ENCODE results near the gene GRIP1. TPM values are rescaled to one million over a fixed set of nuclear protein-coding genes. Genes with fewer than 3 reads are reported as not detected.

GRIP1 gene
- total RNA-seq, 6 donors from 2014 or later = 0.33 to 5.2 (median 1.7) TPM

DNA sequence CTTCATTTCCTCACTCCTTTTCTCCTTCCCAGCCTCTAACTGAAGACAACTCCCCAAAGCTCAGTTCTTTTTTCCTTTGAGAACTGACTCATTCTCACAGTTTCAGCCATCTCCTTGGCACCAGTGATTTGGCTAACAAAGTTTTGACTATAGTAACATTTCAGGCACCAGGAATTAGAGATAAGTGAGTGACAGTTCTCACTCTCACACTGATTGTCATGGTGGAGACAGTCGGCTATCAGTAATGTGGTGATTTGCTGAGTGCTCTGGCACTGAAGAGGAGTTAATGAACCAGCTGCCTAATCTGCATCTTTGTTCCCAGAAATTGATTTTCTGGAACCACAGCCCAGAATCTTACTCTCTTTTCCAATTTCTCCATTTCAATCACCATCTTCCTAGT, 347.1 kb downstream of the GRIP1 start:
- no peak overlapping the region for H3K4me3 ChIP-seq
- WGBS, 2 donors = 95 to 100% methylated on average over 1 of the region's 1 CpG
- peaks cover 0 to 17% (median 0%) of the 10 kb centered on the region in 4 donors for H3K36me3 ChIP-seq

DNA sequence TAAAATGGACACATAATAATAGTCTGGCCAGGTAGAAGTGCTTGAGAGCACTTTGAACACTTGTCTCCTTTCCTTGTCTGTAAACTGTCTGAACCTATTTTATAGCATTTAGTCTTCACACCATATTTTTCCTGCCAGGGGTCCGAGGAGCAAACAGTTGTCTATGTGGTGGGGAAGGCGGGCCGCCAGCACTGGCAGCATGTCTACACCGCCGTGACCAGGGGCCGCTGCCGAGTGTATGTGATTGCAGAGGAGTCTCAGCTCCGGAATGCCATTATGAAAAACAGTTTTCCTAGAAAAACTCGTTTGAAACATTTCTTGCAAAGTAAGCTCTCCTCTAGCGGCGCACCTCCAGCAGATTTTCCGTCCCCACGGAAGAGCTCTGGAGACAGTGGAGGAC, 347.9 kb downstream of the GRIP1 start:
- DNase-seq = peak in 1 of 2 donors; percentile 56
- no peak for ATAC-seq (ENCODE audit: low FRiP score in 2 of 2)
- 91 to 92% methylated on average over 13 of the region's 13 CpGs for WGBS, 2 donors
- Histone ChIP-seq H3K36me3 (peaks cover 0 to 24% (median 1%) of the 10 kb centered on the region in 4 donors), H3K27me3 (no peaks in the 10 kb centered on the region), H3K9me3 (no peaks in the 10 kb centered on the region), H3K4me1 (no peaks in the 10 kb centered on the region), H3K27ac (no peak overlapping the region), H3K4me3 (no peak overlapping the region)
- TF ChIP-seq POLR2A (IDR thresholded peaks at IDR 0.05) (no peak), POLR2AphosphoS5 (IDR thresholded peaks at IDR 0.05) (no peak), EP300 (IDR thresholded peaks at IDR 0.05) (no peak)
- TF ChIP-seq, protein P1, sequence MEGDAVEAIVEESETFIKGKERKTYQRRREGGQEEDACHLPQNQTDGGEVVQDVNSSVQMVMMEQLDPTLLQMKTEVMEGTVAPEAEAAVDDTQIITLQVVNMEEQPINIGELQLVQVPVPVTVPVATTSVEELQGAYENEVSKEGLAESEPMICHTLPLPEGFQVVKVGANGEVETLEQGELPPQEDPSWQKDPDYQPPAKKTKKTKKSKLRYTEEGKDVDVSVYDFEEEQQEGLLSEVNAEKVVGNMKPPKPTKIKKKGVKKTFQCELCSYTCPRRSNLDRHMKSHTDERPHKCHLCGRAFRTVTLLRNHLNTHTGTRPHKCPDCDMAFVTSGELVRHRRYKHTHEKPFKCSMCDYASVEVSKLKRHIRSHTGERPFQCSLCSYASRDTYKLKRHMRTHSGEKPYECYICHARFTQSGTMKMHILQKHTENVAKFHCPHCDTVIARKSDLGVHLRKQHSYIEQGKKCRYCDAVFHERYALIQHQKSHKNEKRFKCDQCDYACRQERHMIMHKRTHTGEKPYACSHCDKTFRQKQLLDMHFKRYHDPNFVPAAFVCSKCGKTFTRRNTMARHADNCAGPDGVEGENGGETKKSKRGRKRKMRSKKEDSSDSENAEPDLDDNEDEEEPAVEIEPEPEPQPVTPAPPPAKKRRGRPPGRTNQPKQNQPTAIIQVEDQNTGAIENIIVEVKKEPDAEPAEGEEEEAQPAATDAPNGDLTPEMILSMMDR (IDR thresholded peaks at IDR 0.05) = no peak

More for the DNA sequence above, 347.1 kb downstream of the GRIP1 start:
- Histone ChIP-seq H3K9me3 (no peaks in the 10 kb centered on the region), H3K27me3 (no peaks in the 10 kb centered on the region), H3K4me1 (no peaks in the 10 kb centered on the region), H3K27ac (no peak overlapping the region)
- no peak for DNase-seq
- TF ChIP-seq EP300 (IDR thresholded peaks at IDR 0.05) = no peak
- no peak for TF ChIP-seq POLR2AphosphoS5 (IDR thresholded peaks at IDR 0.05)
- TF ChIP-seq, protein P1 (IDR thresholded peaks at IDR 0.05) = no peak
- no peak for TF ChIP-seq POLR2A (IDR thresholded peaks at IDR 0.05)
- ATAC-seq (ENCODE audit: low FRiP score in 2 of 2) = no peak

DNA sequence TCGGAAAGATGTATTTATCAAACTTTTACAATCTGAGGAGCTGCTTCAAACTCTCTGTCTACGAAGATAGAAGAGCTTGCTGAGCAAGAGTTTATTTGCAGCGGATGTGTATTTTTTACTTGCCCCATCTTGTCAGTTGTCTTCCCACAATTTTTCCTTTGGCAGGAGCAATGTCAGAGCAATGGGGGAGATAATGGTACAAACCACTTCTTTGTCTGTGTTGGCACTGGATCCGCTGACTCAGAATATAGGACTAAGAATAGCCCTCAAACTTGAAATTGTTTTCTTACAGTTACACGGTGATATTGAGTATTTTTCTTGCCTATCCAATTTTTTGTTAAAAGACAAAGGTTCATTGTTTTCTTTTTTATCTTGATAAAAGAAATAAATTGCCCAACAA, 348.9 kb downstream of the GRIP1 start:
- ATAC-seq (ENCODE audit: low FRiP score in 2 of 2) (no peak), DNase-seq (no peak)
- Histone ChIP-seq H3K27ac (no peak overlapping the region), H3K36me3 (peaks cover 0 to 28% (median 2%) of the 10 kb centered on the region in 4 donors), H3K27me3 (no peaks in the 10 kb centered on the region), H3K4me3 (no peak overlapping the region), H3K9me3 (no peaks in the 10 kb centered on the region), H3K4me1 (no peaks in the 10 kb centered on the region)
- 89 to 92% methylated on average over 5 of the region's 5 CpGs for WGBS, 2 donors
- TF ChIP-seq POLR2A (IDR thresholded peaks at IDR 0.05) = no peak
- no peak for TF ChIP-seq EP300 (IDR thresholded peaks at IDR 0.05)
- TF ChIP-seq, protein P1 (IDR thresholded peaks at IDR 0.05) = no peak
- no peak for TF ChIP-seq POLR2AphosphoS5 (IDR thresholded peaks at IDR 0.05)

DNA sequence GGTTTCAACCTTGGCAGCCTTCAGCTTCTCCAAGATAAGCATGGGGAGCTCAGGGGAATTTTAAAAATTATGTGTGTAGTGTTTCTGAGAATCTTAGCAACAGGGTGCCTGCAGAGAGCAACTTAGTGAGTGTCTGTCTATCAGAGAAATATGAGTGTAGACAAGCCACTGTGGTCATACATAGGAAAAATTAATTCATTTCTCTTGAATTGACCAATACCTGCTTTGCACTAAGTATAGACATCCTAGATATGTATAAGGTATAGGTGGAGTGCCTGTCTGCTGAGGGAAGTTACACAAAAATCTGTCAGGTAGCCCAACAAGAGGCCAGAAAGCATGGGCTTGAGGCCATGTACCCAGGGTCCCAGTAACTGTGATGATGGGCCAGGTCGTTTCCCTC, 355.9 kb downstream of the GRIP1 start:
- DNase-seq (no peak), ATAC-seq (ENCODE audit: low FRiP score in 2 of 2) (no peak)
- no peaks in the 10 kb centered on the region for H3K4me1 ChIP-seq
- 92 to 96% methylated on average over 1 of the region's 1 CpG for WGBS, 2 donors
- H3K4me3 ChIP-seq = no peak overlapping the region
- TF ChIP-seq POLR2A (IDR thresholded peaks at IDR 0.05) = no peak
- no peak for TF ChIP-seq EP300 (IDR thresholded peaks at IDR 0.05)
- no peak for TF ChIP-seq POLR2AphosphoS5 (IDR thresholded peaks at IDR 0.05)
- TF ChIP-seq, protein P1 (IDR thresholded peaks at IDR 0.05) = no peak
- H3K27ac ChIP-seq = no peak overlapping the region
- H3K36me3 ChIP-seq = peaks cover 0 to 28% (median 4%) of the 10 kb centered on the region in 4 donors
- no peaks in the 10 kb centered on the region for H3K9me3 ChIP-seq
- no peaks in the 10 kb centered on the region for H3K27me3 ChIP-seq

DNA sequence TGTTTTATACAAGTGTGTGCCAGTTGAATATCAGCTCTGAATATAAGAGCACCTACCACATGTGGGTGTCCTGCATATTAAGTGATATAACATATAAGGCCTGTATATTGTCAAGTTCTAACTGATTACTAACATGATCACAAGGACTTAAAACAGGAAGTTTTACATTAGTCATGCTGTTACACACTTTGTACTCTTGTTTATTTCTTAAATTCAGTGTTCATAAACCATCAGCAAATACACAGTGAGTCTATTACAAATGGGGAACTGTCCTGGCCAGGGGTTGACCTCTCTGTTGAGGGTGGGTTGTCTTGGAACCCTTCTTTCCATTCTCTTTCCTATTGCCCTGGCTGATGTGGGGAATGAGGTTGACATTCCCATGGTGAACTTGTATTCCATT, 357.4 kb downstream of the GRIP1 start:
- no peak for ATAC-seq (ENCODE audit: low FRiP score in 2 of 2)
- H3K27ac ChIP-seq = peak overlapping the region in 1 of 4 donors; percentile 41
- no peaks in the 10 kb centered on the region for H3K4me1 ChIP-seq
- DNase-seq = no peak
- TF ChIP-seq POLR2A (IDR thresholded peaks at IDR 0.05) = no peak
- no peak for TF ChIP-seq POLR2AphosphoS5 (IDR thresholded peaks at IDR 0.05)
- TF ChIP-seq, protein P1 (IDR thresholded peaks at IDR 0.05) = no peak
- TF ChIP-seq EP300 (IDR thresholded peaks at IDR 0.05) = no peak
- peaks cover 0 to 24% (median 4%) of the 10 kb centered on the region in 4 donors for H3K36me3 ChIP-seq
- H3K9me3 ChIP-seq = no peaks in the 10 kb centered on the region
- H3K27me3 ChIP-seq = no peaks in the 10 kb centered on the region
- H3K4me3 ChIP-seq = no peak overlapping the region
